Left renal pelvis (tissue), 4 donors: Measurements from ENCODE around the gene NELL2. TPM values are rescaled to one million over a fixed set of nuclear protein-coding genes. Genes with fewer than 3 reads are reported as not detected.
"Not testable (repeated sequence)": the region's sequence is repeated elsewhere in the genome, so short reads cannot be mapped to it uniquely, and the experiment has no call there.

Experiments used
- DNase-seq, 4 donors: peaks; one replicate each; pipeline ENCODE4 v3.0.0-alpha.2; 2013; ENCODE audit warnings: low read depth in 4 of 4, low spot score in 3 of 4
- polyA plus RNA-seq, 4 donors: library from polyadenylated mRNA; unstranded; fragments of 120-200 nt; gene quantifications; one replicate each; pipeline ENCODE4 v1.2.1, GENCODE V29; 2013; ENCODE audit not compliant: insufficient read length in 4 of 4

The NELL2 gene
- polyA plus RNA-seq, 4 donors, result 6.5 to 21.7 (median 15.5) TPM

- no peak for DNase-seq
Measured at GRCh38 chr12:44847888-44848702, 28.0 kb downstream of the NELL2 start.

- DNase-seq, result no peak
Measured at GRCh38 chr12:44847403-44847802, 28.7 kb downstream of the NELL2 start.

GRCh38 chr12:44846826-44847225, 29.3 kb downstream of the NELL2 start:
- DNase-seq, result no peak

- no peak for DNase-seq
Measured at GRCh38 chr12:44842669-44843068, 33.4 kb downstream of the NELL2 start.

GRCh38 chr12:44839785-44840184, 36.3 kb downstream of the NELL2 start:
- DNase-seq, result no peak

GRCh38 chr12:44837114-44837755, 38.9 kb downstream of the NELL2 start:
- no peak for DNase-seq

- DNase-seq, result no peak
Measured at GRCh38 chr12:44835641-44836379, 40.3 kb downstream of the NELL2 start.

- not testable (repeated sequence) for DNase-seq
Measured at GRCh38 chr12:44834996-44835395, 41.1 kb downstream of the NELL2 start.

GRCh38 chr12:44833561-44833960, 42.6 kb downstream of the NELL2 start:
- DNase-seq, result no peak

- no peak for DNase-seq
Measured at GRCh38 chr12:44830566-44831055, 45.5 kb downstream of the NELL2 start.

- DNase-seq, result no peak
Measured at GRCh38 chr12:44829045-44829444, 47.1 kb downstream of the NELL2 start.

- DNase-seq, result no peak
Measured at GRCh38 chr12:44827832-44828438, 48.2 kb downstream of the NELL2 start.

GRCh38 chr12:44821702-44822101, 54.4 kb downstream of the NELL2 start:
- not testable (repeated sequence) for DNase-seq

- DNase-seq, result no peak
Measured at GRCh38 chr12:44819884-44820283, 56.2 kb downstream of the NELL2 start.

- DNase-seq, result no peak
Measured at GRCh38 chr12:44817687-44818086, 58.4 kb downstream of the NELL2 start.

- DNase-seq, result no peak
Measured at GRCh38 chr12:44816446-44817017, 59.6 kb downstream of the NELL2 start.

GRCh38 chr12:44812062-44812461, 64.1 kb downstream of the NELL2 start:
- no peak for DNase-seq

- no peak for DNase-seq
Measured at GRCh38 chr12:44804068-44804467, 72.0 kb downstream of the NELL2 start.

GRCh38 chr12:44795970-44796369, 80.1 kb downstream of the NELL2 start:
- no peak for DNase-seq

GRCh38 chr12:44788731-44789130, 87.4 kb downstream of the NELL2 start:
- no peak for DNase-seq
